ENCODE data around the gene MPPE1.

The MPPE1 gene

GRCh38 chr18:11884396-11885030 lies 23.6 kb downstream of the MPPE1 start:
- FAIRE-seq, result no peak
- DNase-seq (ENCODE audit: insufficient read length, low spot score), result no peak
- TF ChIP-seq POLR2A (IDR thresholded peaks at IDR 0.05; ENCODE audit: low read depth, low read length), result no peak

- DNase-seq (ENCODE audit: insufficient read length, low spot score), result no peak
- no peak for FAIRE-seq
- no peak for TF ChIP-seq POLR2A (IDR thresholded peaks at IDR 0.05; ENCODE audit: low read depth, low read length)
Observed at GRCh38 chr18:11883153-11883552, 25.0 kb downstream of the MPPE1 start.

GRCh38 chr18:11882636-11883035 lies 25.5 kb downstream of the MPPE1 start:
- TF ChIP-seq POLR2A (IDR thresholded peaks at IDR 0.05; ENCODE audit: low read depth, low read length), result no peak
- FAIRE-seq, result no peak
- DNase-seq (ENCODE audit: insufficient read length, low spot score), result no peak

- DNase-seq (ENCODE audit: insufficient read length, low spot score) (no peak), FAIRE-seq (no peak)
- no peak for TF ChIP-seq POLR2A (IDR thresholded peaks at IDR 0.05; ENCODE audit: low read depth, low read length)
Observed at GRCh38 chr18:11880586-11881304, 27.4 kb downstream of the MPPE1 start.

- TF ChIP-seq POLR2A (IDR thresholded peaks at IDR 0.05; ENCODE audit: low read depth, low read length), result no peak
- DNase-seq (ENCODE audit: insufficient read length, low spot score), result no peak
- FAIRE-seq, result no peak
Observed at GRCh38 chr18:11877497-11878135, 30.5 kb downstream of the MPPE1 start.

GRCh38 chr18:11874676-11875075 lies 33.4 kb downstream of the MPPE1 start:
- TF ChIP-seq POLR2A (IDR thresholded peaks at IDR 0.05; ENCODE audit: low read depth, low read length), result no peak
- DNase-seq (ENCODE audit: insufficient read length, low spot score), result no peak
- no peak for FAIRE-seq

- TF ChIP-seq POLR2A (IDR thresholded peaks at IDR 0.05; ENCODE audit: low read depth, low read length), result no peak
- no peak for FAIRE-seq
- DNase-seq (ENCODE audit: insufficient read length, low spot score), result no peak
Observed at GRCh38 chr18:11873670-11874340, 34.3 kb downstream of the MPPE1 start.

GRCh38 chr18:11872479-11873136 lies 35.5 kb downstream of the MPPE1 start:
- no peak for DNase-seq (ENCODE audit: insufficient read length, low spot score)
- no peak for TF ChIP-seq POLR2A (IDR thresholded peaks at IDR 0.05; ENCODE audit: low read depth, low read length)

GRCh38 chr18:11871501-11871900 lies 36.6 kb downstream of the MPPE1 start:
- TF ChIP-seq POLR2A (IDR thresholded peaks at IDR 0.05; ENCODE audit: low read depth, low read length), result no peak

More at GRCh38 chr18:11872479-11873136, 35.5 kb downstream of the MPPE1 start:
- peak; percentile 90 for FAIRE-seq

GRCh38 chr18:11868230-11868629 lies 39.9 kb downstream of the MPPE1 start:
- FAIRE-seq (no peak), DNase-seq (ENCODE audit: insufficient read length, low spot score) (no peak)
- TF ChIP-seq POLR2A (IDR thresholded peaks at IDR 0.05; ENCODE audit: low read depth, low read length), result no peak

More at GRCh38 chr18:11871501-11871900, 36.6 kb downstream of the MPPE1 start:
- no peak for DNase-seq (ENCODE audit: insufficient read length, low spot score)
- no peak for FAIRE-seq

GRCh38 chr18:11866764-11867163 lies 41.4 kb downstream of the MPPE1 start:
- FAIRE-seq, result no peak
- no peak for DNase-seq (ENCODE audit: insufficient read length, low spot score)
- no peak for TF ChIP-seq POLR2A (IDR thresholded peaks at IDR 0.05; ENCODE audit: low read depth, low read length)

GRCh38 chr18:11866329-11866728 lies 41.8 kb downstream of the MPPE1 start:
- no peak for TF ChIP-seq POLR2A (IDR thresholded peaks at IDR 0.05; ENCODE audit: low read depth, low read length)
- FAIRE-seq, result no peak

GRCh38 chr18:11865071-11865470 lies 43.0 kb downstream of the MPPE1 start:
- FAIRE-seq (no peak), DNase-seq (ENCODE audit: insufficient read length, low spot score) (no peak)
- TF ChIP-seq POLR2A (IDR thresholded peaks at IDR 0.05; ENCODE audit: low read depth, low read length), result no peak

More at GRCh38 chr18:11866329-11866728, 41.8 kb downstream of the MPPE1 start:
- no peak for DNase-seq (ENCODE audit: insufficient read length, low spot score)

GRCh38 chr18:11864471-11864870 lies 43.6 kb downstream of the MPPE1 start:
- TF ChIP-seq POLR2A (IDR thresholded peaks at IDR 0.05; ENCODE audit: low read depth, low read length), result no peak
- no peak for FAIRE-seq
- DNase-seq (ENCODE audit: insufficient read length, low spot score), result no peak

Measured in H54 (cell line).